ENCODE measurements around the gene OGFOD3.
"Not testable (repeated sequence)": the region's sequence is repeated elsewhere in the genome, so short reads cannot be mapped to it uniquely, and the experiment has no call there.

OGFOD3 gene
- total RNA-seq = 30.8 to 36.4 reads per million in 2 experiments

- peak; percentile 79 for DNase-seq (ENCODE audit: low read depth)
Observed at GRCh38 chr17:82418001-82418986, at the start of gene OGFOD3, which contains the start of gene HEXD. Gene OGFOD3 (minus strand): TSS chr17:82418586. CDS start chr17:82418485, 101 bp downstream. Gene HEXD (plus strand): TSS chr17:82418347. CDS start chr17:82419800, 1,453 bp downstream.

GRCh38 chr17:82465023-82465603 is 46.7 kb upstream of the OGFOD3 start:
- no peak for DNase-seq (ENCODE audit: low read depth)

GRCh38 chr17:82464567-82464929 is 46.2 kb upstream of the OGFOD3 start:
- no peak for DNase-seq (ENCODE audit: low read depth)

GRCh38 chr17:82463925-82464566 is 45.7 kb upstream of the OGFOD3 start:
- DNase-seq (ENCODE audit: low read depth) = no peak

- no peak for DNase-seq (ENCODE audit: low read depth)
Observed at GRCh38 chr17:82463391-82463790, 45.0 kb upstream of the OGFOD3 start.

- no peak for DNase-seq (ENCODE audit: low read depth)
Observed at GRCh38 chr17:82461827-82462524, 43.6 kb upstream of the OGFOD3 start.

GRCh38 chr17:82459936-82460335 is 41.5 kb upstream of the OGFOD3 start:
- DNase-seq (ENCODE audit: low read depth) = not testable (repeated sequence)

- no peak for DNase-seq (ENCODE audit: low read depth)
Observed at GRCh38 chr17:82458885-82459424, 40.6 kb upstream of the OGFOD3 start.

- peak; percentile 93 for DNase-seq (ENCODE audit: low read depth)
Observed at GRCh38 chr17:82458179-82458884, 39.9 kb upstream of the OGFOD3 start, which contains the start of gene NARF. Gene NARF (plus strand): TSS chr17:82458741. CDS start chr17:82458804, 63 bp downstream.

- no peak for DNase-seq (ENCODE audit: low read depth)
Observed at GRCh38 chr17:82457929-82458178, 39.5 kb upstream of the OGFOD3 start.

GRCh38 chr17:82457073-82457928 is 38.9 kb upstream of the OGFOD3 start:
- DNase-seq (ENCODE audit: low read depth) = no peak

- DNase-seq (ENCODE audit: low read depth) = not testable (repeated sequence)
Observed at GRCh38 chr17:82453706-82454105, 35.3 kb upstream of the OGFOD3 start.

- not testable (repeated sequence) for DNase-seq (ENCODE audit: low read depth)
Observed at GRCh38 chr17:82453151-82453550, 34.8 kb upstream of the OGFOD3 start.

- DNase-seq (ENCODE audit: low read depth) = no peak
Observed at GRCh38 chr17:82452162-82452561, 33.8 kb upstream of the OGFOD3 start.

GRCh38 chr17:82450357-82451106 is 32.1 kb upstream of the OGFOD3 start, which contains the start of gene CYBC1:
Gene CYBC1 (minus strand): TSS chr17:82450752. CDS start chr17:82449254, 1,498 bp downstream.
- DNase-seq (ENCODE audit: low read depth) = peak; percentile 92

- DNase-seq (ENCODE audit: low read depth) = peak; percentile 7
Observed at GRCh38 chr17:82449883-82450356, 31.5 kb upstream of the OGFOD3 start.

GRCh38 chr17:82449131-82449882 is 30.9 kb upstream of the OGFOD3 start:
- peak; percentile 67 for DNase-seq (ENCODE audit: low read depth)

GRCh38 chr17:82447876-82448275 is 29.5 kb upstream of the OGFOD3 start:
- DNase-seq (ENCODE audit: low read depth) = no peak
